ENCODE results near the gene DECR2.
"Not testable (repeated sequence)": the region's sequence is repeated elsewhere in the genome, so short reads cannot be mapped to it uniquely, and the experiment has no call there.

Gene DECR2

DNA sequence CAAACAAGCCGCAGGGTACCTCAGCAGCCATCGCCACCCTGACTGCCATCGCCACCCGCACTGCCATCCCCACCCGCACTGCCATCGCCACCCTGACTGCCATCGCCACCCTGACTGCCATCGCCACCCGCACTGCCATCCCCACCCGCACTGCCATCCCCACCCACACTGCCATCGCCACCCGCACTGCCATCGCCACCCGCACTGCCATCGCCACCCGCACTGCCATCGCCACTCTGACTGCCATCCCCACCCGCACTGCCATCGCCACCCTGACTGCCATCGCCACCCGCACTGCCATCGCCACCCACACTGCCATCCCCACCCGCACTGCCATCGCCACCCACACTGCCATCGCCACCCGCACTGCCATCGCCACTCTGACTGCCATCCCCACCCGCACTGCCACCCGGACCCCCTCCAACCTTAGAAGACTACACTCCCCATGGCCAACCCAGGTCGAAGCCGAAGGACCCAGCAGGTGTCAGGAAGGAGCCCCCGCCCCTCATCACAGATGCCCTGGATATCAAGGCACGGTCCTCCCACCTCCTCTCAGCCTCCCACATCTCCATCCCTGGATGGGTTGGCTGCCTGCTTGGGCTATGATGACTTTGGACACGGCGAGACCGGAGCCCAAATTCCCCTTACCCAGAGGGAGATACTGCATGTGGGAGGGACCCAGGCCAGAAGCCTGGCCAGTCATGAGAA, 23.4 kb upstream of the DECR2 start:
- H3K4me3 ChIP-seq (ENCODE audit: low read depth, low read length); POLR2A ChIA-PET; H3K27ac ChIP-seq (ENCODE audit: extremely low read depth, low read depth, low read length); H3K9me3 ChIP-seq (ENCODE audit: control insufficient read depth, insufficient read depth, low read depth, low read length); H3K4me1 ChIP-seq (ENCODE audit: control insufficient read depth, insufficient read depth, low read length): not testable (repeated sequence)
- CTCF ChIA-PET = interaction anchor here (1.0 kb wide), 1 partner anchor 8 kb away, joined by 3 read pairs; the partner anchor contains the start of gene MRPL28
- H3K36me3 ChIP-seq (ENCODE audit: control insufficient read depth in 2 of 2, insufficient read depth in 1 of 2, low read length in 2 of 2) = peaks cover 0 to 40% of the 10 kb centered on the region in 2 experiments; a peak in 1 of 3 replicates
- TF ChIP-seq ZFHX2 (tag by site-specific recombination; conservative IDR thresholded peaks at IDR 0.05) (peak; percentile 59), EGR2 (tag by site-specific recombination; IDR thresholded peaks at IDR 0.05; ENCODE audit: low read depth) (peak; percentile 60; the same call in 1 of the 2 replicates)
- TF ChIP-seq, protein P1, sequence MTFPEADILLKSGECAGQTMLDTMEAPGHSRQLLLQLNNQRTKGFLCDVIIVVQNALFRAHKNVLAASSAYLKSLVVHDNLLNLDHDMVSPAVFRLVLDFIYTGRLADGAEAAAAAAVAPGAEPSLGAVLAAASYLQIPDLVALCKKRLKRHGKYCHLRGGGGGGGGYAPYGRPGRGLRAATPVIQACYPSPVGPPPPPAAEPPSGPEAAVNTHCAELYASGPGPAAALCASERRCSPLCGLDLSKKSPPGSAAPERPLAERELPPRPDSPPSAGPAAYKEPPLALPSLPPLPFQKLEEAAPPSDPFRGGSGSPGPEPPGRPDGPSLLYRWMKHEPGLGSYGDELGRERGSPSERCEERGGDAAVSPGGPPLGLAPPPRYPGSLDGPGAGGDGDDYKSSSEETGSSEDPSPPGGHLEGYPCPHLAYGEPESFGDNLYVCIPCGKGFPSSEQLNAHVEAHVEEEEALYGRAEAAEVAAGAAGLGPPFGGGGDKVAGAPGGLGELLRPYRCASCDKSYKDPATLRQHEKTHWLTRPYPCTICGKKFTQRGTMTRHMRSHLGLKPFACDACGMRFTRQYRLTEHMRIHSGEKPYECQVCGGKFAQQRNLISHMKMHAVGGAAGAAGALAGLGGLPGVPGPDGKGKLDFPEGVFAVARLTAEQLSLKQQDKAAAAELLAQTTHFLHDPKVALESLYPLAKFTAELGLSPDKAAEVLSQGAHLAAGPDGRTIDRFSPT (tag by site-specific recombination; IDR thresholded peaks at IDR 0.05) = peak; percentile 47; the same call in 1 of the 2 replicates

DNA sequence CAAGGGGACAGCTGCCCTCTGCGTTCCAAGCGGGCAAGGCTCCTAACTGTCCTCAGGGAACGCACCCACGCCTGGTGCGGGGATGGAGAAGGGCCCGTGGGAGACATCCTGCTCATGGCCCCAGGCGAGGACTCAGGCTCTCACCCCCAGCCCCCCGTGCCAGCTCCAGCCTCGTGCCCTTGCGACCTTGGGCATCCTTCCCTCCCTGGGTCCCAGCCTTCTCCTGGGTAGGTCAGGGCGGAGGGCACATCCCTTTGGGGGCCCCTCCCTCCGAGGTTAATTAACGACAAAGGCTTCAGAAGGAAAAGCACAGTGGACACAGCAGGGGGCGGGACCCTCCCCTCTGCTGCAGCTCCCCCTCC, 22.9 kb upstream of the DECR2 start:
- Histone ChIP-seq H3K9me3 (ENCODE audit: control insufficient read depth, insufficient read depth, low read depth, low read length) (no peaks in the 10 kb centered on the region), H3K36me3 (ENCODE audit: control insufficient read depth in 2 of 2, insufficient read depth in 1 of 2, low read length in 2 of 2) (peaks cover 0 to 34% of the 10 kb centered on the region in 2 experiments; a peak in 1 of 3 replicates), H3K27ac (ENCODE audit: extremely low read depth, low read depth, low read length) (no peak overlapping the region), H3K4me3 (ENCODE audit: low read depth, low read length) (no peak overlapping the region), H3K4me1 (ENCODE audit: control insufficient read depth, insufficient read depth, low read length) (no peaks in the 10 kb centered on the region)
- ChIA-PET POLR2A (no interaction called here), CTCF (interaction anchor here (1.0 kb wide), 1 partner anchor 8 kb away, joined by 3 read pairs; the partner anchor contains the start of gene MRPL28)
- no peak for TF ChIP-seq ZNF571 (tag by site-specific recombination; IDR thresholded peaks at IDR 0.05)
- TF ChIP-seq WT1 (tag by site-specific recombination; IDR thresholded peaks at IDR 0.05) = no peak
- TF ChIP-seq ZFHX2 (tag by site-specific recombination; conservative IDR thresholded peaks at IDR 0.05) = 0 out of 2 replicates have a peak, but pooled peaks have one; percentile 29
- no peak for TF ChIP-seq ZNF23 (tag by site-specific recombination; IDR thresholded peaks at IDR 0.05; ENCODE audit: borderline replicate concordance)
- no peak for TF ChIP-seq MYNN (tag by site-specific recombination; IDR thresholded peaks at IDR 0.05; ENCODE audit: borderline replicate concordance)
- TF ChIP-seq, protein P1 (tag by site-specific recombination; IDR thresholded peaks at IDR 0.05) = peak; percentile 27; the same call in 1 of the 2 replicates

DNA sequence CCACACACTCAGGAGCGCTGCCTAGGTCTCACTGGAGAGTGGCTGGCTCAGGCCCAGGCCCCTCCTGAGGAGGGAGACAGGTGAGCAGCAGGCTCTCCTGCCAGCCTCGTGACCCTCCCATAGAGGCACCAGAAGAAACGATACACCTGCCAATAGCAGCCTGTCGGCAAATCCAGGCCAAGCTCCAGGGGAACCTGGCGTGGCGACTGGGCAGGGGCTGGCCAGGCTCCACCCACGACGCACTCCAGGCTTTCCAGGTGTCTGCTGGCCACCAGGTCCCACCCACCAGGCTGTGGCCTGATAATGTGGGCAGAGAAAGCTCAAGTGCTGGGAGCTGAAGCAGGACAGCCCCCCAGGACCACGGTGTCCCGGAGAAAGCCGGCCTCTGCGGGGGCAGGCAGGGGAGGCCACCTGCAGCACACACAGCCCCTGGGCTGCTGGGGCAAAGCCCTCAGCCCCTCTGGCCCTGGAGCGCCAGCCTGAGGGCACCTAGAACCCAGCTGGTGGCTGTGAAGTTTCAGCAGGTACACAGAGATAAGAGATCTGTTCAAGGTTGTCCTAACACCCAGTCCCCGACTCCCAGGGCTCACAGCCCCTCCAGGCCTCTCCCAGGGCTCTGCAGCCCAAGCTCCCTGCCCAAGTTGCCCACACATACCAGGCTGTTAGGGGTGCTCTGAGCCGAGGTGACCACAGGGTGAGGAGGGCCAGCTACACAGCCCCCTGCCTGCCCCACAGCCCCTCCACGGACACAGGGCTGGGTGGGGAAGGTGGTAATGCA, 22.3 kb upstream of the DECR2 start:
- H3K36me3 ChIP-seq (ENCODE audit: control insufficient read depth in 2 of 2, insufficient read depth in 1 of 2, low read length in 2 of 2) = peaks cover 0 to 29% of the 10 kb centered on the region in 2 experiments; a peak in 1 of 3 replicates
- H3K4me1 ChIP-seq (ENCODE audit: control insufficient read depth, insufficient read depth, low read length) = no peaks in the 10 kb centered on the region
- CTCF ChIA-PET = interaction anchor here (1.0 kb wide), 1 partner anchor 9 kb away, joined by 3 read pairs; the partner anchor contains the start of gene MRPL28
- H3K27ac ChIP-seq (ENCODE audit: extremely low read depth, low read depth, low read length) = no peak overlapping the region
- no peaks in the 10 kb centered on the region for H3K9me3 ChIP-seq (ENCODE audit: control insufficient read depth, insufficient read depth, low read depth, low read length)
- POLR2A ChIA-PET = interaction anchor here (0.6 to 1.1 kb wide), 2 partner anchors 9 to 70 kb away, joined by 3 read pairs; partner anchors contain the start of gene MRPL28
- TF ChIP-seq ZBTB8A (tag by site-specific recombination; IDR thresholded peaks at IDR 0.05) (peak; percentile 44), ZSCAN23 (tag by site-specific recombination; IDR thresholded peaks at IDR 0.05) (no peak), EGR2 (tag by site-specific recombination; IDR thresholded peaks at IDR 0.05; ENCODE audit: low read depth) (peak; percentile 32), ZNF112 (tag by site-specific recombination; IDR thresholded peaks at IDR 0.05) (no peak), ZIC2 (tag by site-specific recombination; IDR thresholded peaks at IDR 0.05) (peak; percentile 9; the same call in 1 of the 2 replicates)
- TF ChIP-seq, protein P2, sequence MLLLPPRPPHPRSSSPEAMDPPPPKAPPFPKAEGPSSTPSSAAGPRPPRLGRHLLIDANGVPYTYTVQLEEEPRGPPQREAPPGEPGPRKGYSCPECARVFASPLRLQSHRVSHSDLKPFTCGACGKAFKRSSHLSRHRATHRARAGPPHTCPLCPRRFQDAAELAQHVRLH (tag by site-specific recombination; IDR thresholded peaks at IDR 0.05) = no peak
- TF ChIP-seq, protein P3, sequence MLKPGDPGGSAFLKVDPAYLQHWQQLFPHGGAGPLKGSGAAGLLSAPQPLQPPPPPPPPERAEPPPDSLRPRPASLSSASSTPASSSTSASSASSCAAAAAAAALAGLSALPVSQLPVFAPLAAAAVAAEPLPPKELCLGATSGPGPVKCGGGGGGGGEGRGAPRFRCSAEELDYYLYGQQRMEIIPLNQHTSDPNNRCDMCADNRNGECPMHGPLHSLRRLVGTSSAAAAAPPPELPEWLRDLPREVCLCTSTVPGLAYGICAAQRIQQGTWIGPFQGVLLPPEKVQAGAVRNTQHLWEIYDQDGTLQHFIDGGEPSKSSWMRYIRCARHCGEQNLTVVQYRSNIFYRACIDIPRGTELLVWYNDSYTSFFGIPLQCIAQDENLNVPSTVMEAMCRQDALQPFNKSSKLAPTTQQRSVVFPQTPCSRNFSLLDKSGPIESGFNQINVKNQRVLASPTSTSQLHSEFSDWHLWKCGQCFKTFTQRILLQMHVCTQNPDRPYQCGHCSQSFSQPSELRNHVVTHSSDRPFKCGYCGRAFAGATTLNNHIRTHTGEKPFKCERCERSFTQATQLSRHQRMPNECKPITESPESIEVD (tag by site-specific recombination; IDR thresholded peaks at IDR 0.05) = no peak
- TF ChIP-seq, protein P1 (tag by site-specific recombination; IDR thresholded peaks at IDR 0.05) = peak; percentile 59; the same call in 1 of the 2 replicates
- H3K4me3 ChIP-seq (ENCODE audit: low read depth, low read length) = no peak overlapping the region
